ENCODE measurements around the gene PDK1.

The PDK1 gene

DNA sequence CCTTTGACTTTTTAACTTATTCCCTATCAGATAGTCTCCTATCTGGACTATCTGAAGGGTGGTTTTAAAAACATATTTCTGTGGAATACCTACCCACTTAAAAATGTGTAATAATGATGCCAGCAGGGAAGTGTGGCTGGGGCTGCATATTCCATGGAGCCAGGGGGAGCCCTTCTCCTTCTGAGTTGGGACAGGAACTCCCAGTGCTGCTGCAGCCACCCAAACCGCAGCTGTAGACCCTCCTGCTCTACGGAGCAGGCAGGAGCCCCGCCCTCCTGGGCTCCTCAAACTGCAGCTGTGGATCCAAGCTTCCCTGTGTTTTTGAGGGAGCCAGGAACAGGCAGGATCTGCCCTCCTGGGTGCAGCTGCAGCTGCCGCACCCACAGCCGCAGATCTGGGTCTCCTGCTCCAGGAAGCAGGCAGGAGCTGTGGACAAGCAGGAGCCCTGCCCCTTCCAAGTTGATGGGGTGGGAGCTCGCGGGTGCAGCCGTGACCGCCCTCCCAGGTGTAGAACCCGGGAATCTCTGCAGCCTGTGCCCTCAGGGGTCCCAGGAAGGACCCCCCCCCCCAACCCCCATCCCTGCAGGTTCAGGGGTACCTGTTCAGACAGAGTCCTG, 57.8 kb downstream of the PDK1 start:
- Histone ChIP-seq H3K27me3 (ENCODE audit: control insufficient read depth, insufficient read depth, low read length) (no peaks in the 10 kb centered on the region), H3K4me3 (ENCODE audit: low read length) (no peak overlapping the region), H3K36me3 (ENCODE audit: control insufficient read depth, insufficient read depth, low read length) (no peaks in the 10 kb centered on the region), H3K9me3 (ENCODE audit: control insufficient read depth, insufficient read depth, low read length) (no peaks in the 10 kb centered on the region), H3K27ac (ENCODE audit: low read length) (no peak overlapping the region), H3K4me1 (ENCODE audit: control insufficient read depth, insufficient read depth, low read length) (no peaks in the 10 kb centered on the region)
- DNase-seq (ENCODE audit: low read depth, low spot score) = no peak
- no CpG with 5 or more reads among the region's 10 CpGs for WGBS (ENCODE audit: insufficient coverage, insufficient read length)

DNA sequence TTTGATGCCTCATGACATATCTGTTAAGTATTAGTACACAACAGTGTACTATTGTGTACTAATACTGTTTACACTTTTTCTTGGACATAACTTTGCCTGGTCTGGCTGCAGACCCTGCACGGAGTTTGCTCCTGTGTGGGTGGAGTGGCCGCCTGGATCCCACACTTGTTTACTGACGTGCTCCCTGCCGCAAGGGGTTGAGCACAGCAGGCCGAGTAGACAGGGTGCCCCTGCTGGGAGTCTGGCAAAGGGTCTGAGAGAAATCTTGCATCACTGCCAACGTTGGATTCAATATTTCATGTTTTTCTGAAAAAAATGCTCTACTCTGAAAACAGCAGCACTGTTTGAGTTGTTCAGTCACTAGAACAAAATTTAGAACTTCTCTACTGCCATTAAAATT, 59.0 kb downstream of the PDK1 start:
- Histone ChIP-seq H3K9me3 (ENCODE audit: control insufficient read depth, insufficient read depth, low read length) (no peaks in the 10 kb centered on the region), H3K4me3 (ENCODE audit: low read length) (no peak overlapping the region), H3K27ac (ENCODE audit: low read length) (no peak overlapping the region), H3K27me3 (ENCODE audit: control insufficient read depth, insufficient read depth, low read length) (no peaks in the 10 kb centered on the region), H3K36me3 (ENCODE audit: control insufficient read depth, insufficient read depth, low read length) (no peaks in the 10 kb centered on the region), H3K4me1 (ENCODE audit: control insufficient read depth, insufficient read depth, low read length) (no peaks in the 10 kb centered on the region)
- no CpG with 5 or more reads among the region's 6 CpGs for WGBS (ENCODE audit: insufficient coverage, insufficient read length)
- DNase-seq (ENCODE audit: low read depth, low spot score) = no peak

DNA sequence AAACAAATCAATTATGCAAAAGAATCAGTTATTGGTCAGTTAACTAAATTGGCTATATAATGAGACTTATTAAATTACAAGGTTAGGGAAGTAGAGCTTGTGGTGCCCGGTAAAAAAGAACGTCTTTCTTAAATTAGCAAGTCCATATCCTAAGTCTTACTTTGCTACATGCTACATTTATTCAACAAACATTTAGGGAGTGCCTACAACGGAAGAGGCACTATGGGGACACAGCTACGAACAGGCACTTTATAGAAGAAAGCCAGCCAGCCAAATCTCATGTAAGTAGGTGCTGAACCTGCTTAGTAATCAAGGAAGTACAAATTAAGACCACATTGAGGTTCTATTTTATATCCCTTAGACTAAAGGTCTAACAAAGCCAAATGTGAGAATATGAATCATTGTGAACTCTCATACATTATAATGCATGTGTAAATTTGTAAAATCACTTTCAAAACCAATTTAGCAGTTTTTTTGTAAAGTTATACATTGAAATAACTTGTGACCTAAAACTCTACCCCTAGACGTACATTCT, 59.9 kb downstream of the PDK1 start:
- DNase-seq (ENCODE audit: low read depth, low spot score) = no peak
- Histone ChIP-seq H3K27ac (ENCODE audit: low read length) (no peak overlapping the region), H3K27me3 (ENCODE audit: control insufficient read depth, insufficient read depth, low read length) (no peaks in the 10 kb centered on the region), H3K4me3 (ENCODE audit: low read length) (no peak overlapping the region), H3K36me3 (ENCODE audit: control insufficient read depth, insufficient read depth, low read length) (no peaks in the 10 kb centered on the region), H3K4me1 (ENCODE audit: control insufficient read depth, insufficient read depth, low read length) (no peaks in the 10 kb centered on the region), H3K9me3 (ENCODE audit: control insufficient read depth, insufficient read depth, low read length) (no peaks in the 10 kb centered on the region)
- no CpG with 5 or more reads among the region's 5 CpGs for WGBS (ENCODE audit: insufficient coverage, insufficient read length)

DNA sequence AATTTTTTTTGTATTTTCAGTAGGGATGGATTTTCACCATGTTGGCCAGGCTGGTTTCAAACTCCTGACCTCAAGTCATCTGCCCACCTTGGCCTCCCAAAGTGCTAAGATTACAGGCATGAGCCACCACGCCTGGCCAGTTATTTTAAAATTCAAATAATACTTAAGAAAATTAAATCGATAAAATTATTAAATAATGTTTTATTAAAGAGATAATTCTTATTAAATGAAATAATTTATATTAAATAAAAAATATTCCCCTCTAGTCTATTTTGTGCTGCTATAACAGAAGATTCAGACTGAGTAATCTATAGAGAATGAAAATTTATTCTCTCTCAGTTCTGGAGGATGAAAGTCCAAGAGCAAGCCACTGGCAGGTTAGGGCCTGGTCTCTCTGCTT, 61.2 kb downstream of the PDK1 start:
- H3K27ac ChIP-seq (ENCODE audit: low read length) = no peak overlapping the region
- DNase-seq (ENCODE audit: low read depth, low spot score) = no peak

DNA sequence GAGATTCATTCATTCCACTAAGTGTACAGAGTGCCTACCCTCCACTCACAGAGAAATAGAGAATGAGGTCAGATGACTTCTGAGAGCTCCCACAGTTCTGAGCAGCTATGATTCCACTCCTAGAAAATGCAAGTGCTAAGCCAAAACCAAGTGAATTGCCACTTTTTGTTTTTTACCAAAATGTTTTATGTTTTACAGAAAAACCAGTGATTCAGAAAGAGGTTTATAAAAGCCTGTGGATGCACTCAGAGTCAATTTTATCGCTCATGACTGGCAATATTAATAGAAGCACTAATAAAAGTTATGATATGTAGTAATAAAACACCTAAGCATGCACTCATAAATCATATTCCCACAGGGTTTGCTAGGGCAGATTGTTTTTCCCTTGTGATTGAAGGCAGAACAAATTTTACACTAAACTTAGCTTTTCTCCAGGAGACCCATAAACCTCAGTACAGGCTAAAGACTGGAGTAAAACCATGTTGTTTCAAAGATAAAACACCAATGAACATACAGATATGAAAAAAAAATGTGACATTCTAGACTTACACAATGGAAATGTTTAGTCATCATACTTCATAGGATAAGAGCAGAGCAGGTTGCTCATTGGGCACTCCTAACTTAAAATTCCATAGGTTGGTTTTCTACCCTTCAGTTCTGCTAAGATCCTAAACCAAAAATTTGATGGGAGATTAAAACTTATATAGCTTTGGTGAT, 67.5 kb downstream of the PDK1 start:
- H3K27me3 ChIP-seq (ENCODE audit: control insufficient read depth, insufficient read depth, low read length) = no peaks in the 10 kb centered on the region
- no peak for DNase-seq (ENCODE audit: low read depth, low spot score)
- no peak overlapping the region for H3K4me3 ChIP-seq (ENCODE audit: low read length)
- H3K36me3 ChIP-seq (ENCODE audit: control insufficient read depth, insufficient read depth, low read length) = no peaks in the 10 kb centered on the region; the same call in 1 of the 2 replicates
- H3K4me1 ChIP-seq (ENCODE audit: control insufficient read depth, insufficient read depth, low read length) = no peaks in the 10 kb centered on the region
- no CpG with 5 or more reads among the region's 1 CpG for WGBS (ENCODE audit: insufficient coverage, insufficient read length)
- H3K27ac ChIP-seq (ENCODE audit: low read length) = no peak overlapping the region
- H3K9me3 ChIP-seq (ENCODE audit: control insufficient read depth, insufficient read depth, low read length) = no peaks in the 10 kb centered on the region

More for the DNA sequence above, 61.2 kb downstream of the PDK1 start:
- no peaks in the 10 kb centered on the region for H3K9me3 ChIP-seq (ENCODE audit: control insufficient read depth, insufficient read depth, low read length)
- no peaks in the 10 kb centered on the region for H3K36me3 ChIP-seq (ENCODE audit: control insufficient read depth, insufficient read depth, low read length)
- H3K27me3 ChIP-seq (ENCODE audit: control insufficient read depth, insufficient read depth, low read length) = no peaks in the 10 kb centered on the region
- no peak overlapping the region for H3K4me3 ChIP-seq (ENCODE audit: low read length)
- H3K4me1 ChIP-seq (ENCODE audit: control insufficient read depth, insufficient read depth, low read length) = no peaks in the 10 kb centered on the region
- WGBS (ENCODE audit: insufficient coverage, insufficient read length) = no CpG with 5 or more reads among the region's 2 CpGs

DNA sequence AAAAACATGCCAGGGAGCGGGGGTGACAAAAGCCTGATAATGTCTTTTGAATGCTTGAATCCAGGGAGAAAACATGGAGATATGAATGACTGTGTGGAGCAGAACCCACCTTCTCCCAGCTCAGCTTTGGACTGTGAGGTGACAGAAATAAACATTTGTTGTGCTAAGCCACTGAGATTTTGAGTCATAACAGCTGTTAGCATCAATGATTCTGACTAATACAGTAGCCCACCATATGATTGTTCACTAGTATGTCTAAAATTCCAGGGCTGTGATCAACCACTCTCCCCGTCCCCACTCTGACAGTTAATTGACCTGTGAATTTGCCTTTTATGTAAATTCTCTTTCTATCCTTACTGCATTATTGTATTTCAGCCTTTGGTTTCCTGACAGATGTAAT, 69.1 kb downstream of the PDK1 start:
- no peak overlapping the region for H3K27ac ChIP-seq (ENCODE audit: low read length)
- DNase-seq (ENCODE audit: low read depth, low spot score) = no peak
- H3K27me3 ChIP-seq (ENCODE audit: control insufficient read depth, insufficient read depth, low read length) = no peaks in the 10 kb centered on the region
- H3K9me3 ChIP-seq (ENCODE audit: control insufficient read depth, insufficient read depth, low read length) = no peaks in the 10 kb centered on the region
- WGBS (ENCODE audit: insufficient coverage, insufficient read length) = no CpG with 5 or more reads among the region's 2 CpGs
- H3K4me1 ChIP-seq (ENCODE audit: control insufficient read depth, insufficient read depth, low read length) = no peaks in the 10 kb centered on the region
- H3K36me3 ChIP-seq (ENCODE audit: control insufficient read depth, insufficient read depth, low read length) = no peaks in the 10 kb centered on the region; the same call in 1 of the 2 replicates
- H3K4me3 ChIP-seq (ENCODE audit: low read length) = no peak overlapping the region

DNA sequence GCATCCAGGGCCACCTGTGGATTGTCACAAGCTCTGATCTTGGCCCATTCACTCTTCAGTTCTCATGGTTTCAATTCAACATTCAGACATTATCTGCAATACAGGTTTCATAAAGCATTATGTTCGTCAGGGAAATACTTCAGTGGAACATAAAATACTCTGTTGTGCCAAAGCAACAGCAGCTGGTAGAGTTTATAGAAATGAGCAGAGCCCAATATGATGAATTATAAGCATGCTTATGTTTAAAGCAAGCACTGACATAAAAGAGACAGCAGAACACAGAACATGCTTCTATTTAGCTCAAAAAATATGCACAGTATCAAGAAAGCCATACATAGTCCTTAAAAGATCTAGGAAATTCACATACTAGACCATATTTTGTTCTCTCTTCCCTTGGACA, 71.3 kb downstream of the PDK1 start:
- no peak for DNase-seq (ENCODE audit: low read depth, low spot score)
- WGBS (ENCODE audit: insufficient coverage, insufficient read length) = no CpG with 5 or more reads among the region's 1 CpG
- Histone ChIP-seq H3K27ac (ENCODE audit: low read length) (no peak overlapping the region), H3K9me3 (ENCODE audit: control insufficient read depth, insufficient read depth, low read length) (no peaks in the 10 kb centered on the region), H3K4me1 (ENCODE audit: control insufficient read depth, insufficient read depth, low read length) (no peaks in the 10 kb centered on the region), H3K27me3 (ENCODE audit: control insufficient read depth, insufficient read depth, low read length) (no peaks in the 10 kb centered on the region), H3K4me3 (ENCODE audit: low read length) (no peak overlapping the region), H3K36me3 (ENCODE audit: control insufficient read depth, insufficient read depth, low read length) (no peaks in the 10 kb centered on the region; the same call in 1 of the 2 replicates)

DNA sequence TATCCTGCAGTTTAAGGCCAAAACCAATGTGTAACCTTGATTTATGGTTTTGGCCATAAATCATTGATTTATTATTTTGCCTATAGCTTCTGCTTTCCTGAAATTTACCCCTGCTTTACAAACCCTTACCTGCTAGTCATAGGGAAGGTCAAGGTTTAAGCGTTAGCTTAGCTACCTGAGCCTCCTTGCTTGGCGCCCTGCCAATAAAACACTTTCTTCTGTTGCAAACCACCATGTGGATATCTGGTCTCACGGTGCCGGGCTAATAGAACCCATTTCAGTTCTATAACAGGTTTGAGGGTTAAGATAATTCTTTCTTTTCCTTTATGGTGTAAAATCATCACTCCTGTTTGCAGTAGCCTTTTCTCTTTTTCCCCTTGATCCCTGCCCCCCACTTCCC, 72.2 kb downstream of the PDK1 start:
- Histone ChIP-seq H3K27me3 (ENCODE audit: control insufficient read depth, insufficient read depth, low read length) (no peaks in the 10 kb centered on the region), H3K36me3 (ENCODE audit: control insufficient read depth, insufficient read depth, low read length) (no peaks in the 10 kb centered on the region; the same call in 1 of the 2 replicates), H3K4me3 (ENCODE audit: low read length) (no peak overlapping the region), H3K9me3 (ENCODE audit: control insufficient read depth, insufficient read depth, low read length) (no peaks in the 10 kb centered on the region), H3K27ac (ENCODE audit: low read length) (no peak overlapping the region), H3K4me1 (ENCODE audit: control insufficient read depth, insufficient read depth, low read length) (no peaks in the 10 kb centered on the region)
- DNase-seq (ENCODE audit: low read depth, low spot score) = no peak
- no CpG with 5 or more reads among the region's 4 CpGs for WGBS (ENCODE audit: insufficient coverage, insufficient read length)

DNA sequence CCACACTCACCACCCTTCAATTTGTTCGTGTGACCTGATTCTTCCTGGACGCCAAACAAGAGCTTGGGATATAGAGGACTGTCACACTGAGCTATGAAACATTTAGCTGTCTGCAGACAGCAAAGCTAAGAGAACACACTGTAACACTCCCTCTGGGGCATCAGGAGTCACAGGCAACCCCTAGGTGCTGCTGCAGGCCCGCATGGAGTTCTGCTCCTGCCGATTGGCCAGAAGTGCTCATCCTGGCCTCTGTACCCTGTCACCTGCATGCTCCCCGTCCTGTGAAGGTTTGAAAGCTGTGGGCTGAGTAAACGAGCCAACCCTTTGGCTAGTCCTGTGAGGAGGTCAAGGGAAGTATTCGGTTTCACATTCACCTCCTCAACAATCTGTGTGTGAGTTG, 73.7 kb downstream of the PDK1 start:
- Histone ChIP-seq H3K36me3 (ENCODE audit: control insufficient read depth, insufficient read depth, low read length) (no peaks in the 10 kb centered on the region), H3K4me1 (ENCODE audit: control insufficient read depth, insufficient read depth, low read length) (no peaks in the 10 kb centered on the region), H3K4me3 (ENCODE audit: low read length) (no peak overlapping the region), H3K27me3 (ENCODE audit: control insufficient read depth, insufficient read depth, low read length) (no peaks in the 10 kb centered on the region), H3K9me3 (ENCODE audit: control insufficient read depth, insufficient read depth, low read length) (no peaks in the 10 kb centered on the region), H3K27ac (ENCODE audit: low read length) (no peak overlapping the region)
- DNase-seq (ENCODE audit: low read depth, low spot score) = no peak
- no CpG with 5 or more reads among the region's 7 CpGs for WGBS (ENCODE audit: insufficient coverage, insufficient read length)

DNA sequence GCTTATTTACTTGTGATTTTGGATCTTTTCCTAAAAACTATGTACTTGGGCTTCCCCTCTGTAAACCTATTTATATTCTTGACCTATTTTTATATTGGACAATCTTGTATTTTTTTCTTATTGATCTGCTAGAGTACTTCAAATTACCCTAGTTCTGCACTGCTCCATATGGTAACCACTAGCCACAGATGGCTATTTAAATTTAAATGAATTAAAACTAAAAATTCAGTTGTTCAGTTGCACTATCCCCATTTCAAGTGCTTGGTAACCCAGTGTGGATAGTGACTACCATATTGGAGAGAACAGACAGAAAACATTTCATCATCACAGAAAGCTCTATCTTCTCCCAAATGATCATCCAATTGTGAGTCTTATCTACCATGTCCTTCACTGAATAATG, 74.3 kb downstream of the PDK1 start:
- no peak for DNase-seq (ENCODE audit: low read depth, low spot score)
- Histone ChIP-seq H3K9me3 (ENCODE audit: control insufficient read depth, insufficient read depth, low read length) (no peaks in the 10 kb centered on the region), H3K4me3 (ENCODE audit: low read length) (no peak overlapping the region), H3K27me3 (ENCODE audit: control insufficient read depth, insufficient read depth, low read length) (no peaks in the 10 kb centered on the region), H3K27ac (ENCODE audit: low read length) (no peak overlapping the region), H3K4me1 (ENCODE audit: control insufficient read depth, insufficient read depth, low read length) (no peaks in the 10 kb centered on the region), H3K36me3 (ENCODE audit: control insufficient read depth, insufficient read depth, low read length) (no peaks in the 10 kb centered on the region)

DNA sequence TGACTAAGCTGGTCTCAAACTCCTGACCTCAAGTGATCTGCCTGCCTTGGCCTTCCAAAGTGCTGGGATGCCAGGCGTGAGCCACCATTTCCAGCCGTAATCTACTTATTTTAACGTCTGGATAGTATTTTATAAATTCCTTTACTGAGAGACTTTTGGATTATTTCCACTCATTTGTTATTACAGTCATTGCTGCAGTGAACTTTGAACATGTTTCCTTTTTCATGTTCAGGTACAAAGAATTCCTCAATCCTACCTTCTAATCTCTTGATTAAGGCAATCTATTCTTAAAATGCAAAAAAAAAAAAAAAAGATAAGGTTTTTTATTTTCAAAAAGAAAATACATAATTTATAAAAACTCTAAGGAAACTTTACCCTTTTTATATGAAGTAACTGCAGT, 78.6 kb downstream of the PDK1 start:
- Histone ChIP-seq H3K36me3 (ENCODE audit: control insufficient read depth, insufficient read depth, low read length) (no peaks in the 10 kb centered on the region), H3K4me3 (ENCODE audit: low read length) (no peak overlapping the region), H3K27ac (ENCODE audit: low read length) (no peak overlapping the region), H3K27me3 (ENCODE audit: control insufficient read depth, insufficient read depth, low read length) (no peaks in the 10 kb centered on the region), H3K4me1 (ENCODE audit: control insufficient read depth, insufficient read depth, low read length) (no peaks in the 10 kb centered on the region), H3K9me3 (ENCODE audit: control insufficient read depth, insufficient read depth, low read length) (no peaks in the 10 kb centered on the region)
- no peak for DNase-seq (ENCODE audit: low read depth, low spot score)
- no CpG with 5 or more reads among the region's 3 CpGs for WGBS (ENCODE audit: insufficient coverage, insufficient read length)

All from iPS DF 6.9 (cell line).